Liver (tissue), 2 donors: ENCODE measurements around the gene FAM89A.

Source experiments
- YY1 ChIP-seq: IDR thresholded peaks from 2 replicates; pipeline ENCODE4 v1.6.1; 2016; ENCODE audit warnings: antibody characterized with exemption, mild to moderate bottlenecking
- TF ChIP-seq, protein P1 (sequence below): IDR thresholded peaks from 2 replicates; pipeline ENCODE4 v1.6.1; 2016; ENCODE audit warnings: antibody characterized with exemption, mild to moderate bottlenecking
- TF ChIP-seq, protein P2 (sequence below): fragments of 150-350 bp; IDR thresholded peaks from 2 replicates; pipeline ENCODE4 v1.5.1; 2017; ENCODE audit warnings: improper control_type of control experiment, low read depth, low read length; ENCODE audit not compliant: missing input control
- donor health status: healthy.

GRCh38 chr1:231011360-231011759 lies 28.7 kb downstream of the FAM89A start:
- no peak for TF ChIP-seq YY1
- TF ChIP-seq, protein P1, sequence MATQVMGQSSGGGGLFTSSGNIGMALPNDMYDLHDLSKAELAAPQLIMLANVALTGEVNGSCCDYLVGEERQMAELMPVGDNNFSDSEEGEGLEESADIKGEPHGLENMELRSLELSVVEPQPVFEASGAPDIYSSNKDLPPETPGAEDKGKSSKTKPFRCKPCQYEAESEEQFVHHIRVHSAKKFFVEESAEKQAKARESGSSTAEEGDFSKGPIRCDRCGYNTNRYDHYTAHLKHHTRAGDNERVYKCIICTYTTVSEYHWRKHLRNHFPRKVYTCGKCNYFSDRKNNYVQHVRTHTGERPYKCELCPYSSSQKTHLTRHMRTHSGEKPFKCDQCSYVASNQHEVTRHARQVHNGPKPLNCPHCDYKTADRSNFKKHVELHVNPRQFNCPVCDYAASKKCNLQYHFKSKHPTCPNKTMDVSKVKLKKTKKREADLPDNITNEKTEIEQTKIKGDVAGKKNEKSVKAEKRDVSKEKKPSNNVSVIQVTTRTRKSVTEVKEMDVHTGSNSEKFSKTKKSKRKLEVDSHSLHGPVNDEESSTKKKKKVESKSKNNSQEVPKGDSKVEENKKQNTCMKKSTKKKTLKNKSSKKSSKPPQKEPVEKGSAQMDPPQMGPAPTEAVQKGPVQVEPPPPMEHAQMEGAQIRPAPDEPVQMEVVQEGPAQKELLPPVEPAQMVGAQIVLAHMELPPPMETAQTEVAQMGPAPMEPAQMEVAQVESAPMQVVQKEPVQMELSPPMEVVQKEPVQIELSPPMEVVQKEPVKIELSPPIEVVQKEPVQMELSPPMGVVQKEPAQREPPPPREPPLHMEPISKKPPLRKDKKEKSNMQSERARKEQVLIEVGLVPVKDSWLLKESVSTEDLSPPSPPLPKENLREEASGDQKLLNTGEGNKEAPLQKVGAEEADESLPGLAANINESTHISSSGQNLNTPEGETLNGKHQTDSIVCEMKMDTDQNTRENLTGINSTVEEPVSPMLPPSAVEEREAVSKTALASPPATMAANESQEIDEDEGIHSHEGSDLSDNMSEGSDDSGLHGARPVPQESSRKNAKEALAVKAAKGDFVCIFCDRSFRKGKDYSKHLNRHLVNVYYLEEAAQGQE: no peak
- TF ChIP-seq, protein P2, sequence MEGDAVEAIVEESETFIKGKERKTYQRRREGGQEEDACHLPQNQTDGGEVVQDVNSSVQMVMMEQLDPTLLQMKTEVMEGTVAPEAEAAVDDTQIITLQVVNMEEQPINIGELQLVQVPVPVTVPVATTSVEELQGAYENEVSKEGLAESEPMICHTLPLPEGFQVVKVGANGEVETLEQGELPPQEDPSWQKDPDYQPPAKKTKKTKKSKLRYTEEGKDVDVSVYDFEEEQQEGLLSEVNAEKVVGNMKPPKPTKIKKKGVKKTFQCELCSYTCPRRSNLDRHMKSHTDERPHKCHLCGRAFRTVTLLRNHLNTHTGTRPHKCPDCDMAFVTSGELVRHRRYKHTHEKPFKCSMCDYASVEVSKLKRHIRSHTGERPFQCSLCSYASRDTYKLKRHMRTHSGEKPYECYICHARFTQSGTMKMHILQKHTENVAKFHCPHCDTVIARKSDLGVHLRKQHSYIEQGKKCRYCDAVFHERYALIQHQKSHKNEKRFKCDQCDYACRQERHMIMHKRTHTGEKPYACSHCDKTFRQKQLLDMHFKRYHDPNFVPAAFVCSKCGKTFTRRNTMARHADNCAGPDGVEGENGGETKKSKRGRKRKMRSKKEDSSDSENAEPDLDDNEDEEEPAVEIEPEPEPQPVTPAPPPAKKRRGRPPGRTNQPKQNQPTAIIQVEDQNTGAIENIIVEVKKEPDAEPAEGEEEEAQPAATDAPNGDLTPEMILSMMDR: no peak
